Left ventricle myocardium inferior (tissue), 1 donor: ENCODE measurements around the gene DTYMK. TPM values are rescaled to one million over a fixed set of nuclear protein-coding genes. Genes with fewer than 3 reads are reported as not detected.

Experiments
- DNase-seq: peaks from one replicate; pipeline ENCODE4 v3.0.0-alpha.2; 2020
- H3K27ac ChIP-seq: fragments of 200-600 bp; replicated peaks from 2 replicates; pipeline ENCODE4 v1.8.0; 2021
- H3K27me3 ChIP-seq: fragments of 200-600 bp; 2 replicates; pipeline ENCODE4 v1.8.0; 2021; ENCODE audit warnings: low read depth
- H3K36me3 ChIP-seq: fragments of 200-600 bp; 2 replicates; pipeline ENCODE4 v1.8.0; 2021
- H3K4me1 ChIP-seq: fragments of 200-600 bp; 2 replicates; pipeline ENCODE4 v1.8.0; 2021
- H3K4me3 ChIP-seq: fragments of 200-600 bp; 2 replicates; pipeline ENCODE4 v1.8.0; 2021; ENCODE audit warnings: mild to moderate bottlenecking, moderate library complexity
- H3K9me3 ChIP-seq: fragments of 200-600 bp; replicated peaks from 2 replicates; pipeline ENCODE4 v1.8.0; 2021
- intact Hi-C: fragments of 100-400 bp; cut with micrococcal nuclease; formaldehyde crosslinking; loops from one replicate; pipeline ENCODE4 v1.11.0; 2022
- total RNA-seq: library from RNA; stranded (reverse); fragmentation: NEBNext Ultra II Directional; extraction: Animal tissue kit (Norgen Biotek cat#: 25700); gene quantifications from one replicate; pipeline ENCODE4 v1.2.1, GENCODE V29; 2021
- TF ChIP-seq, protein P1 (sequence below): fragments of 200-600 bp; IDR thresholded peaks from 2 replicates; pipeline ENCODE4 v1.8.0; 2021; ENCODE audit warnings: antibody characterized with exemption, mild to moderate bottlenecking, borderline replicate concordance
- donor health status: DM: no; HTN: yes; CAD: no; lungs with severe emphysema.

DTYMK gene
- total RNA-seq, 1 donor from 2014 or later = 10.6 TPM

DNA sequence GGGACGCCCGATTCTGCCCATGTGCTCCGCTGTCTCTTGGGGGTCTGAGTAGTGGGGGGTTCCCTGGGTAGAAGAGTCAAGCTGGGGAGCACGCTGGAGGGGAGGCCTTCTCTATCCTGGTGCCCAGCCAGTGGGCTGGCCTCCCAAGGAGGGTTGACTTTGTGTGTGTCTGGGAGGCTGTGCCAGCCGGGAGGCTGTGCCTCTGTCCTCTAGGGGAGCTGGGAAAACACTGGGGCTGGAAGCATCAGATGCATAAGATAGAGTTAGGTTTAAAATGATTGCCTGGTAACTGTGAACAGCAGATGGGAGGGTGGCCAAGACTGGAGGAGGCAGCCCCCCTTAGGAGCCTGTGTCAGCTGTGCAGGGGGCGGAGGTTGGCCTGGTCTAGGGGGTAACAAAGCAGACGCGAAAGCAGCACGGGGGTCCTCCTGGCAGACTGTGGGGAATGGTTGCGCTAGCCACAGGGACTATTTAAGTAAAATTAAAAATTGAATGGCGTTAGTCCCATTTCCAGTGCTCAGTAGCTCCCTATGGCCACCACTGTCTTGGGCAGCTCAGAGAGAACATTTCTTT is 16.5 kb upstream of the DTYMK start:
- Histone ChIP-seq H3K9me3 (peaks cover 10% of the 10 kb centered on the region), H3K4me3 (peak overlapping the region; percentile 92), H3K27me3 (no peaks in the 10 kb centered on the region), H3K4me1 (peaks cover 25% of the 10 kb centered on the region), H3K27ac (peak overlapping the region; percentile 96), H3K36me3 (peaks cover 36% of the 10 kb centered on the region)
- no peak for DNase-seq
- intact Hi-C loops = no loop called here
- TF ChIP-seq, protein P1, sequence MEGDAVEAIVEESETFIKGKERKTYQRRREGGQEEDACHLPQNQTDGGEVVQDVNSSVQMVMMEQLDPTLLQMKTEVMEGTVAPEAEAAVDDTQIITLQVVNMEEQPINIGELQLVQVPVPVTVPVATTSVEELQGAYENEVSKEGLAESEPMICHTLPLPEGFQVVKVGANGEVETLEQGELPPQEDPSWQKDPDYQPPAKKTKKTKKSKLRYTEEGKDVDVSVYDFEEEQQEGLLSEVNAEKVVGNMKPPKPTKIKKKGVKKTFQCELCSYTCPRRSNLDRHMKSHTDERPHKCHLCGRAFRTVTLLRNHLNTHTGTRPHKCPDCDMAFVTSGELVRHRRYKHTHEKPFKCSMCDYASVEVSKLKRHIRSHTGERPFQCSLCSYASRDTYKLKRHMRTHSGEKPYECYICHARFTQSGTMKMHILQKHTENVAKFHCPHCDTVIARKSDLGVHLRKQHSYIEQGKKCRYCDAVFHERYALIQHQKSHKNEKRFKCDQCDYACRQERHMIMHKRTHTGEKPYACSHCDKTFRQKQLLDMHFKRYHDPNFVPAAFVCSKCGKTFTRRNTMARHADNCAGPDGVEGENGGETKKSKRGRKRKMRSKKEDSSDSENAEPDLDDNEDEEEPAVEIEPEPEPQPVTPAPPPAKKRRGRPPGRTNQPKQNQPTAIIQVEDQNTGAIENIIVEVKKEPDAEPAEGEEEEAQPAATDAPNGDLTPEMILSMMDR = no peak

DNA sequence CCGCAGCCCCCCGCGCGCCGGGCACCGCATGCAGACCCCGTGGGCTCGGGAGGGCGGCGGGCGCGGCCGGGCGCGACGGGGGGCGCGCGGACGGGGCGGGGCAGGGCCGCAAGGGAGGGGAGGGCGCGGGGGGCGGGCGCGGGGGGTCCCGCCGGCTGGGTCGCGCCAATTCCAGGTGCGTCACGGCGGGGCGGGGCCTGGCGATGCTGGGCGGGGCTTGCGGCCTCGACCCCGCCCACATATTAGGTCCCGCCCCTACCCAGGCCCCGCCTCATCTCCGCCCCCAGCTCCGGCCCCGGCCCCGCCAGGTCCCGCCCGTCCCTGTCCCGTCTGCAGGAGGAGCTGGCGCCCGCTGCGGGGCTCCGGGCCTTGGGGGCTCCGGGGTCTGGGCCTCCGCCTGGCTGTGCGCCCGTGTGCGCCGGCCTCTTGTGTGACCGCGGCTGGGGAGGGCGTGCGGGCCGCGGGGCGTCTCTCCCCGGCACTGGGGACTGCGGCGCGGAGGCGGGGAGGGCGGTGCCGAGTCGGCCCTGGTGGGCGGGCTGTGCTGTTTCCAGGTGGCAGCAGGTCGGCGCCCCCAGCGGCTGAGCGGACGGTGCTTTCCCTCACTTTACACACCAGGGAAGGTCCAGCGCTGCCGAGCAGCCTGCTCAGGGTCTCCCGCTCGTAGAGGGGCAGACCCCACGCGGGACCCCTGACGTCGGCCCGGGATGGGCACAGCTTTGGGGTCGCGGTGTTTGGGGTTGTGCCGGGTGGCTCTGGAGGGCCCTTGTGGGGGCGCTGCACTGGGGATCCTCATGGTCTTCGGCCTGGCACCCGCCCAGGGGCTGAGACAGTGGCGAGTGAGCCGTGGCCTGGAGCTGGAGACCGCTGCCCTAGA is 15.8 kb upstream of the DTYMK start:
- Histone ChIP-seq H3K4me1 (peaks cover 25% of the 10 kb centered on the region), H3K27ac (peak overlapping the region; percentile 96), H3K36me3 (peaks cover 28% of the 10 kb centered on the region), H3K27me3 (no peaks in the 10 kb centered on the region), H3K4me3 (peak overlapping the region; percentile 92), H3K9me3 (peaks cover 10% of the 10 kb centered on the region)
- DNase-seq = peak; percentile 83
- TF ChIP-seq, protein P1 = peak; percentile 52
- intact Hi-C loops = no loop called here

DNA sequence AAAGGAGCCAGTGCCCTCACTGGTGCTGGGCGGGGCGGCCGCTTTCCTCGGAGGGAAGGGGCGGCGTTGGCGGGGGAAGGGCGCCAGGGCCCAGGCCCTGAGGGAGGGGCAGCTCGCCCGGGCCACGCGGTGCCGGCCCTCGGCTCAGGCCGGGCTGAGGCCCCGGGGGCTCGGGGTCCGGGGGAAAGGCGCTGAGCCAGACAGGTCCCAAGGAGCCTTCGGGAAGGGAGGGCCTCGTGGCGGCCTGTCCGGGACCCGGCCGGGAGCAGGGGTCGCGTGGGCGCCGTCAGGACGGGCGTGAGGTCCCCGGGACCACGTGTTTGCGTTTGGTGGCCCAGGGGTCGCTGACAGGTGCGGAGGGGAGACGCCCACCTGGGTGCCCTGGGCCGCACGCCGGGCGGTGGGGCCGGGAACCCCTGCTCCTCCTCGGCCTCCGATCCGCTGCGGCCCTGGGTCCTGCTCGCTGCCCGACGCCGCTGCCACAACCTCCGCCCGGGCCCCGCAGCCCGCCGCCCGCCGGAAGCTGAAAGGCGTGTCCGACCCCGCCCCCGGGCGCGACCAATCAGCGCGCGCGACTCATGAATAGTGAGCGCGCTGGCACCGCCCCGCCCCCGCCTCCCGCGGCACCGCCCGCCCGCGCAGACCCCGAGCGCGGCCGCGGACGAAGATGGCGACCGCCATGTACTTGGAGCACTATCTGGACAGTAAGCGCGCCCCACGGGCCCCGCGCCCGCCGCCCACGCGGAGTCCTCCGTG is 15.0 kb upstream of the DTYMK start, which contains the start of gene ING5:
ING5 (plus strand) TSS at position 641 of the 756 bp plus-strand sequence; CDS start at position 668, 27 bp downstream.
- TF ChIP-seq, protein P1 = peak; percentile 57
- Histone ChIP-seq H3K4me1 (peaks cover 25% of the 10 kb centered on the region), H3K27me3 (no peaks in the 10 kb centered on the region), H3K9me3 (peaks cover 3% of the 10 kb centered on the region), H3K4me3 (peak within 1 kb of the TSS; percentile 92), H3K36me3 (peaks cover 20% of the 10 kb centered on the region), H3K27ac (peak within 1 kb of the TSS; percentile 96)
- peak; percentile 98 for DNase-seq
- intact Hi-C loops = no loop called here

DNA sequence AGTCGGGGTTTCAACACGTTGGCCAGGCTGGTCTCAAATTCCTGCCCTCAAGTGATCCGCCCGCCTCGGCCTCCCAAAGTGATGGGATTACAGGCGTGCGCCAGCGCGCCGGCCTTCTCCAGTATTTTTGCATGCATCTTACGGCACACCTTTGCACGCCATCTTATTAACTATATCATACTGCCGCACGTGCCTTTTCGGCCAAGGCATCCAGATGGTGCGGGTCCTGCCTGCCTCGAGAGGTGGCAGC is 14.5 kb upstream of the DTYMK start:
- H3K27ac ChIP-seq = peak overlapping the region; percentile 96
- H3K9me3 ChIP-seq = no peaks in the 10 kb centered on the region
- H3K4me1 ChIP-seq = peaks cover 25% of the 10 kb centered on the region
- peaks cover 15% of the 10 kb centered on the region for H3K36me3 ChIP-seq
- intact Hi-C loops = no loop called here
- H3K27me3 ChIP-seq = no peaks in the 10 kb centered on the region
- TF ChIP-seq, protein P1 = no peak
- H3K4me3 ChIP-seq = peak overlapping the region; percentile 92
- no peak for DNase-seq

- TF ChIP-seq, protein P1 = no peak
- Histone ChIP-seq H3K27me3 (no peaks in the 10 kb centered on the region), H3K9me3 (no peaks in the 10 kb centered on the region), H3K27ac (no peak overlapping the region), H3K4me3 (no peak overlapping the region), H3K4me1 (peaks cover under 1% of the 10 kb centered on the region), H3K36me3 (peaks cover 36% of the 10 kb centered on the region)
- intact Hi-C loops = no loop called here
- DNase-seq = no peak
These were observed 9.0 kb upstream of the DTYMK start for GRCh38 chr2:241695651-241696050.
